ENCODE measurements around the gene COL9A3.

Gene COL9A3

DNA sequence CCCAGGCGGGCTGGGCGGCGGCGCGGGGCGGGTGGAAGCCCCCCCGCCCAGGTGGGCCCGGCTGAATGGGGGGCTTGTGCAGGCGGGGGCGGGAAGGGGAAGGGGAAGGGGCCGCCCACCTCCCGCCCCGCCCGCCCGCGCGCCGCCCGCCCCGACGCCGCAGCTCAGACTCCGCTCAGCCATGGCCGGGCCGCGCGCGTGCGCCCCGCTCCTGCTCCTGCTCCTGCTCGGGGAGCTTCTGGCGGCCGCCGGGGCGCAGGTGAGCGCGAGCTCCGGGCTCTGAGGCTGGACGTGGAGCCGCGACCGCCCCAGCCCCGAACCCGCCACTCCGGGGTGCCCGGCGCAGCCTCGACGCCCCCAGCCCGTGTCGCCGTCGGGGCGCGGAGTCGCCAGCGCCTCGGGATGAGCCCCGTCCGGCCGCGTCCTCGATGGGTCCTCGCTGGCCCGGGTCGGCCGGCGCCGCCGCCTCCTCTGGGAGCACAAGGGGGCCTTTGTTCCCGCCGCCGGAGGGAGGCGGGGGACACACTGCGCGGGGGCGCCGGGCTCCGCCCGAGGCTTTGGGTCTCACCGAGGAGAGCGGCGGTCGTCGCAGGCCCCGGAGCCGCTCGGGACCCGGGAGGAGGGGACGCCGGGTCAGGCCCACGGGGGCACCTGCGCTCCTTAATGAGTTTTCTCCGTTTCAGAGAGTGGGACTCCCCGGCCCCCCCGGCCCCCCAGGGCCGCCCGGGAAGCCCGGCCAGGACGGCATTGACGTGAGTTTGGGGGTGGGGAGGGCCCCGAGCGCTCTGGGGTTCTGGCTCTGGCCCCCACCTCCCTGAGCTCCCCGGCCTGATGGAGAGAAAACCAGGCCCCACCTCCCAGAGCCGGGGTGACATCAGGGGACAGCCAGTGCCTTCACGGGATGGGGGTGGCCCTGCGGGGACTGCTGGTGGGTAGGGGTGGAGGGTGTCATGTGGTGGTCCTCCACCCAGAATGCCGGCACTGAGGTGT is at the start of gene COL9A3:
Gene COL9A3, plus strand, starts transcription at position 167 of the 990 bp plus-strand sequence. Its CDS starts 15 bp downstream, at position 182.
- no peak for DNase-seq (ENCODE audit: low spot score)

- DNase-seq (ENCODE audit: low spot score) = no peak
Observed at GRCh38 chr20:62768234-62768546, 48.7 kb upstream of the COL9A3 start.

DNA sequence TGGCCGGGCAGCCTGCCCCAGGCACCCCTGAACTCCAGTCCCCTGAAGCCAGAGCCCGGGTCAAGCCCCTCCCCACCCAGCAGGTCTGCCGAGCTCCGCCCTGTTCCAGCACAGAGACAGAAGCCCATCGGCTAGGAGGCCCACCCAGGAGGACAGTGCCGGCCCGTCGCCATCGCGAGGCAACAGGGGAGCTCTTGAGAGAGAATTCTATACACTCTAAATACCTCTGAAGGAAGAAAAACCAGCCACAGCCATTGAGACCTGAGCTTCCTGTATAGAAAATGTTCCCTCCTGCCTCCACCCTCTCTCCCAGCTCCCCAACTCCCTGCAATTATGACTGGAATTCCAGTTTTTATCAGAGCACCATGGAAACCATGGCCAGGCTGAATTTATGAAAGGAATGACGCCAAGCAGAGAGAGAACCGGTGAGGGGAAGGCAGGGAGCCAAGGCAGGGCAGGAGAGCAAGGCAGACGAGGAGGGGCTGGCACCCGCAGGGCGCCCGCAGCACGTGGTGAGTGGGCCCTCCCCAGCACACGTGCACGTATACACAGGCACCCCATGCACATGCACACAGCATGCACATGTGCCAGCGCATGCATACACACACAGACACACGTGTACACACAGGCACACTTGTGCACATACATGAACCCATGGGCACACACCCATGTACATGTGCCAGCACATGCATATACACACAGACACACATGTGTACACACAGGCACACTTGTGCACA is 48.1 kb upstream of the COL9A3 start:
- no peak for DNase-seq (ENCODE audit: low spot score)

GRCh38 chr20:62769346-62770071 is 47.3 kb upstream of the COL9A3 start:
- DNase-seq (ENCODE audit: low spot score) = no peak

DNA sequence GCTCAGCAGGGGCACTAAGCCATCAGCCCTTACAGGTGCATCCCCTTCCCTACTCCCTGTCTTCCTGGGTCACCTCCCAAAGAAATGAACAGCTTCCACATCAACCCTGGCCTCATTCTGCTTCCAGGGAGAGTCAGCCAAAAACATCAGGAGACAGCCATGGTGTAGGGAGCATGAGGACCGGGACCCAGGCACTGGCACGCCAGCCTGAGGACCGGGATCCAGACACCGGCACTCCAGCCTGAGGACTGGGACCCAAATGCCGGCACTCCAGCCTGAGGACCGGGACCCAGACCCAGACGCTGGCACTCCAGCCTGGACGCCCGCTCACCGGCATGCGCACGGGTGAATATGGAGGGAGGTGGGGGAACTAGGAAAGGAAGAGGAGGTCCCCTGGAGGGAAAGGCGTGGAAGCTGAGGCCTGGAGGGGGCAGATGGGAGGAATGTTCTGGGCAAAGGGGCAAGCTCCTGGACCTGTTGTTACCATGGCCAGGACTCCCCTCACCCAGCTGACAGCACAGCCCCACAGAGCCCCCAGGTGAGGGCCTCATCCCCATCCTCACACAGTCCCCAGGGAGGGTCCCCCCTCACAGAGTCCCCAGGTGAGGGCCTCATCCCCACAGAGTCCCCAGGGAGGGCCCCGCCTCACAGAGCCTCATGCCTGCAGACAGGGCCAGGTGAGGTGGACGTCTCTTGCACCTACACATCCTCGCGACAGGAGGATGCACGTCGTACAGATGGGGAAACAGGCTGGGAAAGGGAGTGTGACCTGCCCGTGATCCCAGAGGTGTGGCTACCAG is 46.5 kb upstream of the COL9A3 start:
- DNase-seq (ENCODE audit: low spot score) = no peak

- DNase-seq (ENCODE audit: low spot score) = no peak
Observed at GRCh38 chr20:62770916-62771315, 45.9 kb upstream of the COL9A3 start.

- DNase-seq (ENCODE audit: low spot score) = no peak
Observed at GRCh38 chr20:62771396-62772102, 45.3 kb upstream of the COL9A3 start.

- no peak for DNase-seq (ENCODE audit: low spot score)
Observed at GRCh38 chr20:62772103-62772611, 44.7 kb upstream of the COL9A3 start.

GRCh38 chr20:62772619-62772989 is 44.2 kb upstream of the COL9A3 start:
- DNase-seq (ENCODE audit: low spot score) = no peak

DNA sequence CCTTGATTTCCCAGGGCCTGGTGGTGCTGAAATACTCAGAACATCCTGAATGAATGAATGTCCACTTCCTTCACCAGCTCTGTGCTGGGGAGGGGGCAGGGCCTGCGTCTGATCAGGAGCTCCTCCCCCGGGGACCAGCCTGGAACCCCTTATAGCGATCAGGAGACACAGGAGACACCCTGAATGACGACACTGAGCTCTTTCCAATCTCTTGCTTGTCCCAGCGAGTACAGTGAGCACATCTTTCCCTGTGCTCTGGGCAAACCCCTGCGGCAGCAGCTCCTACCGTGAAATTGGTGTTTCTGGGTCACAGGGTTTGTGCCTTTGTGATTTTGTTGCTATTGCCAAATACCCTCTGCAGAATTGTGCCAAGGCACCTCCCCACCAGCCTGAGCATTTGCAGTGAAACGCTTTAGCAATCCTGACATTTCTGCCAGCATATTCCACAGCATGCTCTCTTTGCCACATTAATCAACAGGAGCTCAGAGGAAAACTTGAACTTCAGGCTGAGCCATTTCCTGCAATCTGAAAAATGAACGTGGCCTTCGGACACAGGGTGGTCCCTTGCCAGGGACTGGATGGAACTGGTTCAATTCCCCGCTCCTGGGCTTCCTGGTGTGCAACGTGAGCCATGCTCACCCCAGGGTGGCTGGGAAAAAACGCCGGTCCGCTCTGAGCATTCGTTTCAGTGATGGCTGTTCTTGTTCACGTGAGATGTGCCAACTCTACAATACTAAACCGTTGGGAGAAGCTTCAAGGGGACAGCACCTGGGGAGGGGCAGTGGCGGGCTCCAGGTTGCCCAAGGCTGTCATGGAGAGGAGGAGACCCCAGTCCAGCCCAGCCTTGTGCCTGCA is 43.6 kb upstream of the COL9A3 start:
- DNase-seq (ENCODE audit: low spot score) = no peak

DNA sequence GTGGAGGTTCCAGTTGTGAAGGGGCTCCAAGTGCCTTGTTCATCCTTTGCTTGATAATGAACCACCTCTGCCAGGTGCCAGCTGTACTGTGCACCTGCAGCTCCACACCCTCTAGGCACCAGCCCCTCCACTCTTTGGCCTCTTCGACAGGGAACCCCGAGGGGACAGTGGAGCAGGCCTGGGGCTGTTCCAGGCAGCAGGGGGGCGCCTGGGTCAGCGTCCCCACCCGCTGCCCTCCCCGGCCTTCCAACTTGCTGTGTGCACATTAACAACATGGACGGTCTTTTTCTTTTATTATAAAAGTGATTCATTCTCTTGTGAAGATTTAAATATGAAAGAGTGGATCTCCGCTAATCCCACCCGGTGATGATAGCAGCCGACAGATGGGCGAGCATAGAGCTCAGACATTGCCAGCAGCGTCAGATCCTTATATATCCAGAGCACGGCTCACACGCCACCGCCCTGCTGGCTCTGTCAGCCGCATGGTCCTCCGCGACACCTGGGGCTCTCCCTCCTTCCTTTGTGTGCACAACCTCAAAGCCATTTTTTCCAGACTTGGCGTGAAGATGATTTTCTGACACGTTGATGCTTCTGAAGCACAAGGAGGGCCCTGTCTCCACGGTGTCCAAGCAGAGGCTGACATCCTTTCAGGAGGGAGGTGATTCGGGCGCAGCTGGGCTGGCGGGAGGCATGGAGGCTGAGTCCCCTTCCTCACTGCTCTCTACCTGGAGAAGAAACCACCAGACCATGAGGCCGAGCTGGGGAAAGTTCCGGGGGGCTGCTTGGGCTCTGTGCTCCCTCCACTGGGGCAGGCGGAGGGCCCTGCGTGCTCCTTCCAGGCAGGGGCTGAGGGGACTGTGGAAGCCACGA is 42.8 kb upstream of the COL9A3 start:
- no peak for DNase-seq (ENCODE audit: low spot score)

GRCh38 chr20:62774762-62775161 is 42.1 kb upstream of the COL9A3 start:
- DNase-seq (ENCODE audit: low spot score) = no peak

- DNase-seq (ENCODE audit: low spot score) = no peak
Observed at GRCh38 chr20:62775206-62775605, 41.6 kb upstream of the COL9A3 start.

DNA sequence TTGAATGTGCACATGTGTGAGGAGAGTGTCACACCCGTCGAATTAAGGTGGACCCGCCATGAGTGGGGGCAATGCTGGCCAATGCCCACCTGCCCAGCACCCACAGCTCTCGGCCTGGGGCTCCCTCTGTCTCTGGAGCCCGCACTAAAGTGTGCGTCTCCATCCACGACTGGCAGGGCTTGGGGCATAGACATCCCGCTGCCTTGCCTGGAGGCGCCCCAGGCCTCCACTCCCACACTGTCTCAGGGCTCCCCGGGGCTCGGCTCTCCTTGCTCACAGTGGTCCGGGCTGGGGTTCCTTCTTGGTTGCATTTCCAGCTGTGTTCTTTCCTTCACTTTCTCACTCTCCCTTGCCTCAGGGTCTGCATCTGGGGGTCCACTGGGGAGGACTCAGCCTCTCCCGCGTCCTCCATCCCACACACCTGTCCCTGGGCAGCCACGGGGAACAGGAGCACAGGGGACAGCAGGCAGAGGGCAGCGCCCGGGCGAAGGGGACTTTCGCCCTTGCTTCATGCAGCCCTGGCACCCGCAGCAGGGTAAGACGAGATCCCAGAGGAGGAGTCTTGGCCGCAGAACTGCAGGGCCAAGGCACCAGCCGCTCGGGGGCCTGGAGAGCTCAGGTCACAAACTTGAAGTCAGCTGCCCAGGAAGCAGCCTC is 40.7 kb upstream of the COL9A3 start:
- DNase-seq (ENCODE audit: low spot score) = no peak

GRCh38 chr20:62776692-62777527 is 39.9 kb upstream of the COL9A3 start:
- DNase-seq (ENCODE audit: low spot score) = peak; percentile 88

DNA sequence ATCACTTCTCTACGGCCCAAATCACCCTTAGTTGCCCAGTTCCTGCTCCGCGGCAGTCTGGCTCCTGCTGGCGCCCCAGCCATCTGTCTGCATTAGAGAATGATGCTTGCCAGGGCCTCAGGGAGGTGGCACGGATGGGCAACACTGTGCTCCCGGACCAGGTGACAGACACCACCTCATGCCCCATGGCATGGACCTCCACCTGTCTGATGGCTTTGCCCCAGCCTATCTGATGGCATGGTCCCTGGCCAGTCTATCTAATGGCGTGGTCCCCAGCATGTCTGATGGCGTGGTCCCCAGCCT is 39.4 kb upstream of the COL9A3 start:
- no peak for DNase-seq (ENCODE audit: low spot score)

- DNase-seq (ENCODE audit: low spot score) = no peak
Observed at GRCh38 chr20:62778058-62778457, 38.8 kb upstream of the COL9A3 start.

Data from CD4-positive, alpha-beta T cell treated with Interleukin-6 at 100 ng/mL for 8 hours (primary cell).